ENCODE data around the gene CLDN19. TPM values are rescaled to one million over a fixed set of nuclear protein-coding genes. Genes with fewer than 3 reads are reported as not detected.
A peak's percentile ranks its signal among the peaks of the same experiment; 100 is the strongest.

CLDN19 gene
- total and polyA plus RNA-seq, 9 of the 15 experiments (the other 6 are each of a cell fraction or from before 2014, with no cell fraction given), result not detected

- no peak for TF ChIP-seq HMG20B (CRISPR knock-in tag; IDR thresholded peaks at IDR 0.05)
- no peak for TF ChIP-seq NCOR1 (IDR thresholded peaks at IDR 0.05)
These were observed 29.8 kb upstream of the CLDN19 start (continued) for GRCh38 chr1:42769811-42770210.

DNA sequence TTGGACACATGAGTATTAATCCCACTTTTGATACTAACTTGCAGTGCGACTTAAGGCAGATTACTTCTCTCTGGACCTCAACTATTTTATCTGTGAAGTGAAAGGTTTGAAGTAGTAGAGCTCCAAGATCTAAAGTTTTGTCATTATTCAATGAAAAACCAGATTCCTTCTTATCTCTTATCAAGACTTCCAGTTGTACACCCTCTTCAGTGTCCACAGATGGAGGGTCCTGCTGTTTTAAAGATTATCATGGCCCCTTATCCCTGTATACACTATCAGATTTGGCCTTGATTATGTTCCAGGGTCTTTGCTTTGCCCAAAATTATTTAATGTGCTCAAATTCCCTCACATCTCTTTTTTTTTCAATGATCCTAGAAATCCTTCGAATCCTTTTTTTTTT lies 28.1 kb upstream of the CLDN19 start:
- DNase-seq (ENCODE audit: extremely low read depth in 1 of 4, low spot score in 3 of 4), result no peak
- Histone ChIP-seq H3K27me3 (ENCODE audit: control insufficient read depth in 2 of 2, insufficient read depth in 2 of 2, low read length in 2 of 2) (no peaks in the 10 kb centered on the region), H3K9me1 (ENCODE audit: control insufficient read depth, insufficient read depth, low read length) (no peaks in the 10 kb centered on the region), H3K79me2 (ENCODE audit: control insufficient read depth, insufficient read depth, low read length) (peaks cover 77% of the 10 kb centered on the region), H3K27ac (ENCODE audit: extremely low read depth, low read depth, low read length) (peak overlapping the region; percentile 81; the same call in 2 of the 3 replicates), H3K4me3 (peak overlapping the region; percentile 76), H3K4me2 (ENCODE audit: insufficient read depth, low read length) (peak overlapping the region; percentile 100), H2AFZ (ENCODE audit: low read depth, low read length) (no peak overlapping the region), H3K4me1 (replicated peaks in 1 of 2; ENCODE audit: control insufficient read depth in 2 of 2, insufficient read depth in 2 of 2, low read length in 2 of 2) (peaks cover 12 to 24% of the 10 kb centered on the region in 2 experiments; a peak in 3 of 5 replicates), H3K36me3 (ENCODE audit: control insufficient read depth, insufficient read depth, low read length) (peaks cover 24% of the 10 kb centered on the region), H3K9me3 (replicated peaks; ENCODE audit: control insufficient read depth, insufficient read depth, low read depth, low read length) (no peaks in the 10 kb centered on the region), H3K9ac (ENCODE audit: insufficient read depth in 1 of 2, low read depth in 2 of 2, low read length in 2 of 2) (peak overlapping the region in 1 of 2 experiments; percentile 87; a peak in 3 of 4 replicates), H4K20me1 (replicated peaks; ENCODE audit: control insufficient read depth, insufficient read depth, low read length) (peaks cover 15% of the 10 kb centered on the region)
- CTCF ChIA-PET (ENCODE audit: low intra/inter-chr PET ratio), result no interaction called here
- TSS peak; percentile 60 for BruUV-seq (replicated peaks)
- in situ Hi-C loops (cut with MboI) (no loop called here), intact Hi-C loops (cut with micrococcal nuclease) (loop anchor here (5.0 kb wide), 3 partner anchors 59 to 86 kb away; partner anchors contain the start of genes YBX1 and ZNF691)
- WGBS (ENCODE audit: insufficient coverage, low coverage, missing lambda C conversion rate), result 49% methylated on average over 2 of the region's 2 CpGs
- POLR2A ChIA-PET, result interaction anchor here (0.6 to 3.5 kb wide), 7 partner anchors 9 to 166 kb away, joined by 3 to 20 read pairs (median 4); no protein-coding TSS in a partner anchor
- no peak for ATAC-seq
- FAIRE-seq, result no peak
- TF ChIP-seq, protein P1, sequence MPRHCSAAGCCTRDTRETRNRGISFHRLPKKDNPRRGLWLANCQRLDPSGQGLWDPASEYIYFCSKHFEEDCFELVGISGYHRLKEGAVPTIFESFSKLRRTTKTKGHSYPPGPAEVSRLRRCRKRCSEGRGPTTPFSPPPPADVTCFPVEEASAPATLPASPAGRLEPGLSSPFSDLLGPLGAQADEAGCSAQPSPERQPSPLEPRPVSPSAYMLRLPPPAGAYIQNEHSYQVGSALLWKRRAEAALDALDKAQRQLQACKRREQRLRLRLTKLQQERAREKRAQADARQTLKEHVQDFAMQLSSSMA (CRISPR knock-in tag; IDR thresholded peaks at IDR 0.05), result no peak
- TF ChIP-seq ZFX (CRISPR knock-in tag; IDR thresholded peaks at IDR 0.05), result no peak
- TF ChIP-seq DIDO1 (tag; IDR thresholded peaks at IDR 0.05; ENCODE audit: low read depth), result no peak
- no peak for TF ChIP-seq ZNF311 (CRISPR knock-in tag; IDR thresholded peaks at IDR 0.05)
- TF ChIP-seq PRPF4 (IDR thresholded peaks at IDR 0.05; ENCODE audit: insufficient read depth, low read depth, low read length, poor library complexity, severe bottlenecking), result no peak
- 0 out of 2 replicates have a peak, but pooled peaks have one; percentile 13 for TF ChIP-seq DPF2 (IDR thresholded peaks at IDR 0.05)
- TF ChIP-seq KDM1A (IDR thresholded peaks at IDR 0.05), result peak in 1 of 2 experiments; percentile 43; a peak in 1 of 4 replicates
- TF ChIP-seq STAT5A (IDR thresholded peaks at IDR 0.05; ENCODE audit: borderline replicate concordance, low read length), result 0 out of 2 replicates have a peak, but pooled peaks have one; percentile 17
- TF ChIP-seq PML (IDR thresholded peaks at IDR 0.05; ENCODE audit: low read length), result no peak
- no peak for TF ChIP-seq SREBF2 (CRISPR knock-in tag; IDR thresholded peaks at IDR 0.05)
- no peak for TF ChIP-seq PTTG1 (tag; IDR thresholded peaks at IDR 0.05; ENCODE audit: low read depth)
- peak; percentile 32; the same call in 1 of the 2 replicates for TF ChIP-seq TAL1 (IDR thresholded peaks at IDR 0.05)
- no peak for TF ChIP-seq SIN3B (IDR thresholded peaks at IDR 0.05; ENCODE audit: low read depth)
- no peak for TF ChIP-seq ZBTB33 (CRISPR knock-in tag; IDR thresholded peaks at IDR 0.05)
- TF ChIP-seq NFE2L1 (tag; IDR thresholded peaks at IDR 0.05; ENCODE audit: borderline replicate concordance, low read depth), result no peak
- no peak for TF ChIP-seq THRAP3 (IDR thresholded peaks at IDR 0.05; ENCODE audit: borderline replicate concordance)
- no peak for TF ChIP-seq MCM5 (IDR thresholded peaks at IDR 0.05; ENCODE audit: low read depth)
- no peak for TF ChIP-seq ZC3H8 (IDR thresholded peaks at IDR 0.05)
